Loucy (cell line): ENCODE data around the gene GPR146.

Experiments
- H2AFZ ChIP-seq: fragments of 200-600 bp; sonication (generic); 2 replicates; pipeline ENCODE4 v1.6.0; 2016; ENCODE audit warnings: antibody characterized with exemption, mild to moderate bottlenecking, low read length, moderate library complexity
- H3F3A ChIP-seq: fragments of 200-600 bp; 2 replicates; pipeline ENCODE4 v1.6.0; 2016; ENCODE audit warnings: antibody characterized with exemption, low read depth, mild to moderate bottlenecking
- H3K27me3 ChIP-seq: fragments of 200-600 bp; sonication (generic); 2 replicates; pipeline ENCODE4 v1.6.1; 2014; ENCODE audit warnings: low read length, mild to moderate bottlenecking; ENCODE audit not compliant: insufficient read depth, poor library complexity, severe bottlenecking
- H3K36me3 ChIP-seq: fragments of 200-600 bp; sonication (generic); 2 replicates; pipeline ENCODE4 v1.6.1; 2016; ENCODE audit warnings: low read length; ENCODE audit not compliant: insufficient read depth
- H3K4me1 ChIP-seq: fragments of 200-600 bp; sonication (generic); 2 replicates; pipeline ENCODE4 v1.5.1; 2014; ENCODE audit warnings: low read length, mild to moderate bottlenecking; ENCODE audit not compliant: insufficient read depth, poor library complexity, severe bottlenecking
- H3K4me2 ChIP-seq: fragments of 200-600 bp; sonication (generic); 2 replicates; pipeline ENCODE4 v1.6.0; 2014; ENCODE audit warnings: antibody characterized with exemption, low read length, low read depth, mild to moderate bottlenecking; ENCODE audit not compliant: poor library complexity, severe bottlenecking
- H3K4me3 ChIP-seq: fragments of 200-600 bp; sonication (generic); 2 replicates; pipeline ENCODE4 v1.5.1; 2014; ENCODE audit warnings: low read length, mild to moderate bottlenecking, mixed read lengths; ENCODE audit not compliant: poor library complexity, severe bottlenecking
- H3K79me2 ChIP-seq: fragments of 200-600 bp; sonication (generic); 2 replicates; pipeline ENCODE4 v1.6.1; 2014; ENCODE audit warnings: low read length; ENCODE audit not compliant: insufficient read depth
- H3K9ac ChIP-seq: fragments of 200-600 bp; sonication (generic); 2 replicates; pipeline ENCODE4 v1.6.0; 2014; ENCODE audit warnings: mild to moderate bottlenecking, low read depth, low read length, moderate library complexity; ENCODE audit not compliant: poor library complexity, severe bottlenecking
- H3K9me2 ChIP-seq: fragments of 200-600 bp; sonication (generic); replicated peaks from 2 replicates; pipeline ENCODE4 v1.6.1; 2016; ENCODE audit warnings: low read depth, low read length, mixed read lengths
- H3K9me3 ChIP-seq: fragments of 200-600 bp; sonication (generic); 2 replicates; pipeline ENCODE4 v1.6.1; 2014; ENCODE audit warnings: mild to moderate bottlenecking, antibody characterized with exemption, low read length, low read depth; ENCODE audit not compliant: insufficient read depth
- H4K20me1 ChIP-seq: fragments of 200-600 bp; sonication (generic); 2 replicates; pipeline ENCODE4 v1.6.0; 2014; ENCODE audit warnings: antibody characterized with exemption, low read length, mild to moderate bottlenecking; ENCODE audit not compliant: insufficient read depth, poor library complexity, severe bottlenecking
- EZH2phosphoT487 ChIP-seq: fragments of 200-600 bp; IDR thresholded peaks from 2 replicates; pipeline ENCODE4 v1.6.1; 2018; ENCODE audit warnings: antibody characterized with exemption, mild to moderate bottlenecking, moderate library complexity, borderline replicate concordance
- TF ChIP-seq, protein P1 (sequence below): fragments of 200-600 bp; sonication (generic); conservative IDR thresholded peaks from 2 replicates; pipeline ENCODE4 v1.5.1; 2014; ENCODE audit warnings: mild to moderate bottlenecking, antibody characterized with exemption, low read length

Gene GPR146

GRCh38 chr7:1076184-1077072 lies 32.1 kb downstream of the GPR146 start:
- no peak for TF ChIP-seq EZH2phosphoT487
- TF ChIP-seq, protein P1, sequence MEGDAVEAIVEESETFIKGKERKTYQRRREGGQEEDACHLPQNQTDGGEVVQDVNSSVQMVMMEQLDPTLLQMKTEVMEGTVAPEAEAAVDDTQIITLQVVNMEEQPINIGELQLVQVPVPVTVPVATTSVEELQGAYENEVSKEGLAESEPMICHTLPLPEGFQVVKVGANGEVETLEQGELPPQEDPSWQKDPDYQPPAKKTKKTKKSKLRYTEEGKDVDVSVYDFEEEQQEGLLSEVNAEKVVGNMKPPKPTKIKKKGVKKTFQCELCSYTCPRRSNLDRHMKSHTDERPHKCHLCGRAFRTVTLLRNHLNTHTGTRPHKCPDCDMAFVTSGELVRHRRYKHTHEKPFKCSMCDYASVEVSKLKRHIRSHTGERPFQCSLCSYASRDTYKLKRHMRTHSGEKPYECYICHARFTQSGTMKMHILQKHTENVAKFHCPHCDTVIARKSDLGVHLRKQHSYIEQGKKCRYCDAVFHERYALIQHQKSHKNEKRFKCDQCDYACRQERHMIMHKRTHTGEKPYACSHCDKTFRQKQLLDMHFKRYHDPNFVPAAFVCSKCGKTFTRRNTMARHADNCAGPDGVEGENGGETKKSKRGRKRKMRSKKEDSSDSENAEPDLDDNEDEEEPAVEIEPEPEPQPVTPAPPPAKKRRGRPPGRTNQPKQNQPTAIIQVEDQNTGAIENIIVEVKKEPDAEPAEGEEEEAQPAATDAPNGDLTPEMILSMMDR = no peak
- Histone ChIP-seq H3K4me3 (no peak overlapping the region), H3F3A (no peaks in the 10 kb centered on the region), H3K9me2 (no peaks in the 10 kb centered on the region), H3K9me3 (no peaks in the 10 kb centered on the region), H3K9ac (no peak overlapping the region), H2AFZ (no peak overlapping the region), H4K20me1 (no peaks in the 10 kb centered on the region), H3K4me2 (no peak overlapping the region), H3K4me1 (peaks cover 6% of the 10 kb centered on the region), H3K36me3 (no peaks in the 10 kb centered on the region), H3K27me3 (no peaks in the 10 kb centered on the region), H3K79me2 (no peaks in the 10 kb centered on the region)

- H3F3A ChIP-seq = no peaks in the 10 kb centered on the region
- H3K9me2 ChIP-seq = no peaks in the 10 kb centered on the region
- no peaks in the 10 kb centered on the region for H4K20me1 ChIP-seq
- H3K27me3 ChIP-seq = no peaks in the 10 kb centered on the region
- no peaks in the 10 kb centered on the region for H3K79me2 ChIP-seq
- H3K4me3 ChIP-seq = no peak overlapping the region
- H3K4me1 ChIP-seq = peaks cover 6% of the 10 kb centered on the region
- H3K36me3 ChIP-seq = no peaks in the 10 kb centered on the region
- TF ChIP-seq, protein P1 = no peak
- no peak for TF ChIP-seq EZH2phosphoT487
- H3K9me3 ChIP-seq = no peaks in the 10 kb centered on the region
- no peak overlapping the region for H3K9ac ChIP-seq
- no peak overlapping the region for H3K4me2 ChIP-seq
- no peak overlapping the region for H2AFZ ChIP-seq
Measured at GRCh38 chr7:1078519-1078918, 34.2 kb downstream of the GPR146 start.

- Histone ChIP-seq H3K4me1 (peaks cover 6% of the 10 kb centered on the region), H4K20me1 (no peaks in the 10 kb centered on the region), H2AFZ (no peak overlapping the region), H3F3A (no peaks in the 10 kb centered on the region), H3K36me3 (no peaks in the 10 kb centered on the region), H3K79me2 (no peaks in the 10 kb centered on the region), H3K4me3 (no peak overlapping the region), H3K4me2 (peak overlapping the region; percentile 12), H3K9ac (peak overlapping the region; percentile 39), H3K9me2 (no peaks in the 10 kb centered on the region), H3K9me3 (no peaks in the 10 kb centered on the region), H3K27me3 (no peaks in the 10 kb centered on the region)
- TF ChIP-seq, protein P1 = no peak
- TF ChIP-seq EZH2phosphoT487 = no peak
Measured at GRCh38 chr7:1078985-1079384, 34.6 kb downstream of the GPR146 start.
